GM19372 (cell line): Measurements from ENCODE around the gene MLLT6.

Experiments
- ATAC-seq: cut with Tn5 transposase; IDR thresholded peaks from one replicate; pipeline ENCODE4 v1.9.1; 2021; ENCODE audit warnings: mild to moderate bottlenecking, low read depth, moderate library complexity; ENCODE audit not compliant: unreplicated experiment

Gene MLLT6

GRCh38 chr17:38706505-38707216, 1.6 kb downstream of the MLLT6 start:
- ATAC-seq: no peak

GRCh38 chr17:38707678-38708351, 2.7 kb downstream of the MLLT6 start:
- no peak for ATAC-seq

- ATAC-seq: no peak
These were observed 4.2 kb downstream of the MLLT6 start for GRCh38 chr17:38709104-38709820.

- no peak for ATAC-seq
These were observed 5.0 kb downstream of the MLLT6 start for GRCh38 chr17:38709864-38710603.

- ATAC-seq: no peak
These were observed 5.5 kb downstream of the MLLT6 start for GRCh38 chr17:38710604-38710962.

GRCh38 chr17:38710985-38711384, 5.9 kb downstream of the MLLT6 start:
- ATAC-seq: no peak

- no peak for ATAC-seq
These were observed 6.9 kb downstream of the MLLT6 start for GRCh38 chr17:38711792-38712571.

- no peak for ATAC-seq
These were observed 7.5 kb downstream of the MLLT6 start for GRCh38 chr17:38712593-38712992.

- ATAC-seq: no peak
These were observed 8.5 kb downstream of the MLLT6 start for GRCh38 chr17:38713456-38714075.

- no peak for ATAC-seq
These were observed 10.3 kb downstream of the MLLT6 start for GRCh38 chr17:38715216-38715943.

- ATAC-seq: no peak
These were observed 11.4 kb downstream of the MLLT6 start for GRCh38 chr17:38716368-38717005.

- ATAC-seq: no peak
These were observed 12.2 kb downstream of the MLLT6 start for GRCh38 chr17:38717139-38717745.

GRCh38 chr17:38719289-38719942, 14.3 kb downstream of the MLLT6 start:
- ATAC-seq: no peak

GRCh38 chr17:38719943-38720641, 15.0 kb downstream of the MLLT6 start:
- ATAC-seq: no peak

- no peak for ATAC-seq
These were observed 15.9 kb downstream of the MLLT6 start for GRCh38 chr17:38720941-38721340.

- no peak for ATAC-seq
These were observed 16.7 kb downstream of the MLLT6 start for GRCh38 chr17:38721802-38722201.

- no peak for ATAC-seq
These were observed 19.4 kb downstream of the MLLT6 start for GRCh38 chr17:38724337-38724988.
